ENCODE measurements around the gene CDC42SE2.
"Not testable (repeated sequence)": the region's sequence is repeated elsewhere in the genome, so short reads cannot be mapped to it uniquely, and the experiment has no call there.

CDC42SE2 gene

GRCh38 chr5:131230406-131230805 lies 33.4 kb upstream of the CDC42SE2 start:
- Mint-ChIP-seq H3K27ac (peak overlapping the region; percentile 62), H3K27me3 (no peaks in the 10 kb centered on the region), H3K9me3 (no peaks in the 10 kb centered on the region), H3K4me1 (peaks cover 19% of the 10 kb centered on the region), H3K36me3 (no peaks in the 10 kb centered on the region), H3K4me3 (peak overlapping the region; percentile 52)
- ATAC-seq: peak; percentile 57

GRCh38 chr5:131239686-131240085 lies 24.2 kb upstream of the CDC42SE2 start:
- Mint-ChIP-seq H3K9me3 (no peaks in the 10 kb centered on the region), H3K27me3 (no peaks in the 10 kb centered on the region), H3K27ac (no peak overlapping the region), H3K36me3 (peaks cover 19% of the 10 kb centered on the region), H3K4me1 (peaks cover 16% of the 10 kb centered on the region), H3K4me3 (no peak overlapping the region)
- ATAC-seq: no peak

- H3K36me3 Mint-ChIP-seq: peaks cover 16% of the 10 kb centered on the region
- H3K4me1 Mint-ChIP-seq: peaks cover 10% of the 10 kb centered on the region
- H3K27ac Mint-ChIP-seq: no peak overlapping the region
- H3K4me3 Mint-ChIP-seq: no peak overlapping the region
- no peaks in the 10 kb centered on the region for H3K27me3 Mint-ChIP-seq
- no peak for ATAC-seq
- H3K9me3 Mint-ChIP-seq: no peaks in the 10 kb centered on the region
Measured at GRCh38 chr5:131242728-131243255, 21.1 kb upstream of the CDC42SE2 start.

DNA sequence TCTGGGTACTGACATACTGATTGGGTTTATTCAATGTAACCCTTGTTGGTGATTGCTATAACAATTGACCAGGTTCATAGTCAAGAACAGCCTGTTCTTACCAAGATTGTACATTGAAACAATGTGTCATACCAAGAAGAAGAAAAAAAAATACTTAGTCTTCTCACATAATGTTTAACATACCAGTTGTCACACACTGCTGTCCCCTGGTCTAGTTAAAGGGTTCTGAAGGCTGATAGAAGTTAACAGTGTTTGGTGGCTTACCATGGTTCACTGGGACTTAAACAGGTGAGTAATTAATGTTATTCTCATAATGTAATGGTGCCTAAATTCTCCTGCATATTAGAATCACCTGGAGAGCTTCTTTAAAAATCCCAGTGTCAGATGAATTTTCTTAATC lies 18.5 kb upstream of the CDC42SE2 start:
- H3K27ac Mint-ChIP-seq: peak overlapping the region; percentile 58
- no peak for ATAC-seq
- peaks cover 13% of the 10 kb centered on the region for H3K36me3 Mint-ChIP-seq
- H3K27me3 Mint-ChIP-seq: no peaks in the 10 kb centered on the region
- H3K9me3 Mint-ChIP-seq: no peaks in the 10 kb centered on the region
- H3K4me3 Mint-ChIP-seq: no peak overlapping the region
- peaks cover 26% of the 10 kb centered on the region for H3K4me1 Mint-ChIP-seq

- no peaks in the 10 kb centered on the region for H3K27me3 Mint-ChIP-seq
- peak overlapping the region; percentile 44 for H3K27ac Mint-ChIP-seq
- peaks cover 33% of the 10 kb centered on the region for H3K4me1 Mint-ChIP-seq
- peaks cover 13% of the 10 kb centered on the region for H3K36me3 Mint-ChIP-seq
- no peak overlapping the region for H3K4me3 Mint-ChIP-seq
- no peak for ATAC-seq
- no peaks in the 10 kb centered on the region for H3K9me3 Mint-ChIP-seq
Measured at GRCh38 chr5:131245948-131246347, 17.9 kb upstream of the CDC42SE2 start.

DNA sequence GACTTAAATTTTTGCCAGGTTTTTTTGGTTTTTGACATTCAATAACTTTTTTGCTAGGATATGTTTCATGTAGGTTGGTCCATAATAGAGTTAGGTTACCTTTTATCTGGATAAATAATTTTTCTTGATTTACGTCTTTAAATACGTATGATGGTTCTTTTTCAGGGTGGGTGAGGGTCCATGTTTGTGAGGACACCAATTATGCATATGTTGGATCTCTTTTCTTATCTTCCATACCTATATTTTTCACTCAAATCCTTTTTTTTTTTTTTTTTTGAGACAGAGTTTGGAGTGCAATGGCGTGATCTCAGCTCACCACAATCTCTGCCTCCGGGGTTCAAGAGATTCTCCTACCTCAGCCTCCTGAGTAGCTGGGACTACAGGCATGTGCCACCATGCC lies 17.3 kb upstream of the CDC42SE2 start:
- no peak overlapping the region for H3K27ac Mint-ChIP-seq
- no peak overlapping the region for H3K4me3 Mint-ChIP-seq
- H3K4me1 Mint-ChIP-seq: peaks cover 38% of the 10 kb centered on the region
- H3K36me3 Mint-ChIP-seq: peaks cover 10% of the 10 kb centered on the region
- H3K27me3 Mint-ChIP-seq: no peaks in the 10 kb centered on the region
- ATAC-seq: no peak
- no peaks in the 10 kb centered on the region for H3K9me3 Mint-ChIP-seq

DNA sequence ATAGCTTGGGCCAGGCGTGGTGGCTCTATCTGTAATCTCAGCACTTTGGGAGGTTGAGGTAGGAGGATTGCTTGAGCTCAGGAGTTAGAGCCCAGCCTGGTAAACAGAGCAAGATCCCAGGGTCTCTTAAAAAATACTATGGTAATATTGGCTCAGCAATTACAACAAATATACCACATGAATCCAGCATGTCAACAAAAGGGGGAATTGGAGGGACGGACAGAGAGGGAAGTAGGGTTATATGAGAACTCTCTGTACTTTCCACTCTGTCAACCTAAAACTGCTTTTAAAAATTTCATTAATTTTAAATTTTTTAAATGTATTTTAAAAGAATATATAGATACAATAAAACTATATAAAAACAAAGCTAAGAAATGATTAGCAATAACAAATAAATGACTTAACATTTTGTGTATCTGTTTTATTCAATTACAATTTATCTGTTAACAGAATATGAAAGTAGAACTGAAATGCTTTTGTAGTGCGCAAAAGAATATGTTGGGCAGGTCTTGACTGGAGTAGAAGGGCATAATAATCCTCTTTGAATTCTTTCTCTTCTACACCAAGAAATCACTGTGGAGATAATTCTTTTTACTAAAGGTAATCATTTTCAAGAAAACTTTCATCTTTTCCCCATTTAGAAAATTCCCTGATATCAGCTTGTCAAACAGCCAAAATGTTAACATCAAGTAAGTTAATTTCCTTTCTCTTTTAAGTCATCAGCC lies 12.9 kb upstream of the CDC42SE2 start:
- H3K9me3 Mint-ChIP-seq: no peaks in the 10 kb centered on the region
- no peaks in the 10 kb centered on the region for H3K27me3 Mint-ChIP-seq
- peak overlapping the region; percentile 89 for H3K27ac Mint-ChIP-seq
- no peaks in the 10 kb centered on the region for H3K36me3 Mint-ChIP-seq
- H3K4me3 Mint-ChIP-seq: peak overlapping the region; percentile 74
- peaks cover 59% of the 10 kb centered on the region for H3K4me1 Mint-ChIP-seq
- ATAC-seq: no peak

DNA sequence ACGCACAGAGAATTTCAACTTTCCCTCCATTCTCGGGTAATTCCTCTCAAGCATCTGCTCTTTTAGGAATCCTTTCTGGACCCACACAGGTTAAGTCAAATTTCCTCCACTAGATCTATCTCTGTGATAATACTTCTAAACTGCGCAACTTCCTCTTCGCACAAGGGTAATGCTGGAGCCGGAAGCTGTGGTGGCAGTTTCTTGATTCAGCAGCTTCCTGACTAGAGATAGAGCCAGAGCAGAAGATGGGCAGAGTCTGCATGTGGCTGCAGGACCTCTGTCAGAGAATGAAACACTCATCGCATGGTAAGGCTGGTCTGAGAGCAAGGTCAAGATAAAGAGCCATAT lies 11.1 kb upstream of the CDC42SE2 start:
- peak; percentile 93 for ATAC-seq
- H3K27ac Mint-ChIP-seq: peak overlapping the region; percentile 89
- peak overlapping the region; percentile 83 for H3K4me3 Mint-ChIP-seq
- no peaks in the 10 kb centered on the region for H3K27me3 Mint-ChIP-seq
- no peaks in the 10 kb centered on the region for H3K36me3 Mint-ChIP-seq
- H3K4me1 Mint-ChIP-seq: peaks cover 77% of the 10 kb centered on the region
- no peaks in the 10 kb centered on the region for H3K9me3 Mint-ChIP-seq

DNA sequence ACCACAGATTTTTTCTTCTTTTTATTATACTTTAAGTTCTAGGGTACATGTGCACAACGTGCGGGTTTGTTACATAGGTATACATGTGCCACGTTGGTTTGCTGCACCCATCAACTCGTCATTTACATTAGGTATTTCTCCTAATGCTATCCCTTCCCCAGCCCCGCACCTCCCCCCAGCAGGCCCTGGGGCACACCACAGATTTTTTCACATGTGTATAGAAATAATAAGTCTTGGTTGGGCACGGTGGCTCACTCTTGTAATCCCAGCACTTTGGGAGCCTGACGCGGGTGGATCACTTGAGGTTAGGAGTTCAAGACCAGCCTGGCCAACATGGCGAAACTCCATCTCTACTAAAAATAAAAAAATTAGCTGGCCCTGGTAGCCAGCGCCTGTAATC lies 9.8 kb upstream of the CDC42SE2 start:
- H3K27me3 Mint-ChIP-seq, H3K36me3 Mint-ChIP-seq, ATAC-seq, H3K9me3 Mint-ChIP-seq: not testable (repeated sequence)
- H3K4me1 Mint-ChIP-seq: peaks cover 80% of the 10 kb centered on the region
- H3K4me3 Mint-ChIP-seq: peak overlapping the region; percentile 51
- H3K27ac Mint-ChIP-seq: peak overlapping the region; percentile 89

- H3K36me3 Mint-ChIP-seq: peaks cover 11% of the 10 kb centered on the region
- H3K4me3 Mint-ChIP-seq: no peak overlapping the region
- peaks cover 79% of the 10 kb centered on the region for H3K4me1 Mint-ChIP-seq
- no peaks in the 10 kb centered on the region for H3K9me3 Mint-ChIP-seq
- no peaks in the 10 kb centered on the region for H3K27me3 Mint-ChIP-seq
- ATAC-seq: no peak
- no peak overlapping the region for H3K27ac Mint-ChIP-seq
Measured at GRCh38 chr5:131254741-131255140, 9.1 kb upstream of the CDC42SE2 start.

DNA sequence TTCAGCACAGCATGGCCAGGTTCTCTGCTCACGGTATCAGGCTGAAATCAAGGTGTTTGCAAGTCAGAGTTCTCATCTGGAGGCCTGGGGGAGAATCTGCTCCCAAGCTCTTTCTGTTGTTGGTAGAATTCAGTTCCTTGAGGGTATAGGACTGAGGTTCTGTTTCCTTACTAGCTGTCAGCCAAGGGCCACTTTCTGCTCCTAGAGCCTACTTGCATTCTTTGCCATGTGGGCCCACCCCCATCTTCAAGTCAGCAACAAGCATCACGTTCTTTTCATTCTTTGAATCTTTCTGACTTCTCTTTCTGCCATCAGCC lies 7.4 kb upstream of the CDC42SE2 start:
- H3K27me3 Mint-ChIP-seq: no peaks in the 10 kb centered on the region
- H3K36me3 Mint-ChIP-seq: peaks cover 11% of the 10 kb centered on the region
- H3K27ac Mint-ChIP-seq: peak overlapping the region; percentile 81
- no peak for ATAC-seq
- peak overlapping the region; percentile 29 for H3K4me3 Mint-ChIP-seq
- peaks cover 62% of the 10 kb centered on the region for H3K4me1 Mint-ChIP-seq
- no peaks in the 10 kb centered on the region for H3K9me3 Mint-ChIP-seq

DNA sequence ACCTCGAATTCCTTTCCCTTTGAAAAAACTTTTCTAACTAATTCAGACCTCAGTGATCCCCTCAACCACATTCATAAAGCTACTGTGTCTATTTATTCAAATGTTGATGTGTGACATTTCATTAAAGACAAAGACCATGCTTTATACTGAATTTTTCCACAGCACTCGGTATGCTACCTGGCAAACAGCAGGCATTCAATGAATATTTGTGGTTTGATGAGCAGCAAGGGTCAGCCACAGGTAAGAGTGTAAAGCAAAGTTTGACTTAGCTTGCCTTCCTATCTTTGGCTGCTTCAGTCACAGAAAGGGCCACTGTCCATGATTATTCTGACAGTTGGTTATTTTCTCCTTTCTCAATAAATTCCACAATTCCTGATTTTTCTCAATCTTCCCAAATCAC lies 5.1 kb upstream of the CDC42SE2 start:
- H3K4me1 Mint-ChIP-seq: peaks cover 58% of the 10 kb centered on the region
- peak overlapping the region; percentile 81 for H3K27ac Mint-ChIP-seq
- ATAC-seq: no peak
- H3K4me3 Mint-ChIP-seq: no peak overlapping the region
- H3K36me3 Mint-ChIP-seq: peaks cover 11% of the 10 kb centered on the region
- no peaks in the 10 kb centered on the region for H3K9me3 Mint-ChIP-seq
- H3K27me3 Mint-ChIP-seq: no peaks in the 10 kb centered on the region

GRCh38 chr5:131259326-131259725 lies 4.5 kb upstream of the CDC42SE2 start:
- H3K4me1 Mint-ChIP-seq: peaks cover 53% of the 10 kb centered on the region
- no peaks in the 10 kb centered on the region for H3K27me3 Mint-ChIP-seq
- no peak overlapping the region for H3K4me3 Mint-ChIP-seq
- ATAC-seq: no peak
- no peaks in the 10 kb centered on the region for H3K9me3 Mint-ChIP-seq
- H3K36me3 Mint-ChIP-seq: peaks cover 11% of the 10 kb centered on the region
- peak overlapping the region; percentile 81 for H3K27ac Mint-ChIP-seq

DNA sequence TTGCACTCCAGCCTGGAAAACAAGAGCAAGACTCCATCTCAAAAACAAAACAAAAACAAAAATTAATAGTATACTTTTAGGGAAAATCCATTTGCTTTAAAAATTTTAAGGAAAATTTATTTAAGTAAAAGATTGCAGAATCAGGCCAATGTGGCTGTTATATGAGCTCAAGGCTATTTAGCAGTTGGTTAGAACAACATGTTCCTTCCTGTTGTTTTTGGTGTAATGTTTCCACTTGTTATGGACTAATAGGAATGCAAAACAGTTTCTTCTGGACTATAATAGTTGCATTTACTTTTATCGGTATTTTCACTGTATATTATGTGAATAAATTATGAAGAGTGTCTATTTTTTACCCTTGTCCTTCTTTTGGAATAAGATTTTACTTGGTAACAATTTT lies 3.0 kb upstream of the CDC42SE2 start:
- Mint-ChIP-seq H3K36me3 (peaks cover 11% of the 10 kb centered on the region), H3K27ac (no peak overlapping the region), H3K4me3 (no peak overlapping the region), H3K9me3 (no peaks in the 10 kb centered on the region), H3K27me3 (no peaks in the 10 kb centered on the region), H3K4me1 (peaks cover 49% of the 10 kb centered on the region)
- ATAC-seq: no peak

GRCh38 chr5:131261483-131261882 lies 2.4 kb upstream of the CDC42SE2 start:
- Mint-ChIP-seq H3K4me3 (no peak overlapping the region), H3K36me3 (peaks cover 11% of the 10 kb centered on the region), H3K9me3 (no peaks in the 10 kb centered on the region), H3K4me1 (peaks cover 45% of the 10 kb centered on the region), H3K27me3 (no peaks in the 10 kb centered on the region), H3K27ac (no peak overlapping the region)
- no peak for ATAC-seq

- peak; percentile 3 for ATAC-seq
- peak overlapping the region; percentile 83 for H3K27ac Mint-ChIP-seq
Measured at GRCh38 chr5:131262953-131263541, 806 bp upstream of the CDC42SE2 start.

More at GRCh38 chr5:131262953-131263541, 806 bp upstream of the CDC42SE2 start:
- Mint-ChIP-seq H3K4me3 (peak overlapping the region; percentile 73), H3K4me1 (peaks cover 42% of the 10 kb centered on the region), H3K27me3 (no peaks in the 10 kb centered on the region), H3K36me3 (peaks cover 17% of the 10 kb centered on the region), H3K9me3 (no peaks in the 10 kb centered on the region)
